ENCODE measurements around the gene MRPL19. TPM values are rescaled to one million over a fixed set of nuclear protein-coding genes. Genes with fewer than 3 reads are reported as not detected.

Gene MRPL19
- polyA plus RNA-seq, 3 donors = 4.5 to 25.0 (median 25.0) TPM

DNA sequence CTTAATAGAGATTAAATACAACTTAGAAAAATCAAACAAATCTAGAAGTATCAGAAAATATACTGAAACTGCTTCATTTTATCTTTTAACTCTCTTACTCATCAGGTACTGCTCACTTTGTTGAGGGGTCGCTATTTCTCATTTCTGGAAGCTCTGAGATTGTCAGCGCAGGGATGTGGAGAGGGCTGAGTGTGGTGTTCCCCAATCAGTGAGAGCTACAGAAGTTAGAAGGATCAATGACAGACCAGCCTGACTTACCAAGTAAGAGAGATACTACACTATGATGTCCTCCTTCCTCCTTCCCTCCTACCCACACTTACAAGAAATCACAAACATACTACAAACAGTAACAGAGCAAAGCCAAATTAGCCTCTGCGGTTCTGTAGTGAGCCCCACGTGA is 56.0 kb downstream of the MRPL19 start:
- peaks cover 7% of the 10 kb centered on the region for H3K4me1 Mint-ChIP-seq
- no peak overlapping the region for H3K4me3 ChIP-seq (replicated peaks in 1 of 3; ENCODE audit: low read depth in 2 of 3, low read length in 3 of 3)
- no peaks in the 10 kb centered on the region for H4K20me1 ChIP-seq (ENCODE audit: insufficient read depth, low read length)
- peaks cover 56 to 59% of the 10 kb centered on the region in 2 donors for H3K36me3 Mint-ChIP-seq
- peaks cover 0 to 4% (median 0%) of the 10 kb centered on the region in 7 donors for H3K9me3 Mint-ChIP-seq
- H2AFZ ChIP-seq (ENCODE audit: insufficient read depth, low read depth, low read length, poor library complexity, severe bottlenecking) = no peak overlapping the region
- no CpG with 5 or more reads among the region's 4 CpGs for WGBS (ENCODE audit: insufficient coverage)
- DNase-seq = no peak
- H3K36me3 ChIP-seq (replicated peaks in 1 of 2; ENCODE audit: control insufficient read depth in 1 of 2, insufficient read depth in 2 of 2, low read length in 2 of 2) = peaks cover 38 to 64% of the 10 kb centered on the region in 2 donors
- no peaks in the 10 kb centered on the region for H3K9me3 ChIP-seq (replicated peaks in 1 of 2; ENCODE audit: control insufficient read depth in 1 of 2, insufficient read depth in 1 of 2, low read length in 2 of 2)
- H3K27me3 Mint-ChIP-seq (ENCODE audit: low read depth in 3 of 3) = peaks cover 0 to 2% (median 0%) of the 10 kb centered on the region in 3 donors
- no peak overlapping the region for H3K27ac Mint-ChIP-seq
- H3K27me3 ChIP-seq (ENCODE audit: control insufficient read depth in 2 of 2, insufficient read depth in 2 of 2, low read length in 2 of 2) = no peaks in the 10 kb centered on the region
- TF ChIP-seq, protein P1, sequence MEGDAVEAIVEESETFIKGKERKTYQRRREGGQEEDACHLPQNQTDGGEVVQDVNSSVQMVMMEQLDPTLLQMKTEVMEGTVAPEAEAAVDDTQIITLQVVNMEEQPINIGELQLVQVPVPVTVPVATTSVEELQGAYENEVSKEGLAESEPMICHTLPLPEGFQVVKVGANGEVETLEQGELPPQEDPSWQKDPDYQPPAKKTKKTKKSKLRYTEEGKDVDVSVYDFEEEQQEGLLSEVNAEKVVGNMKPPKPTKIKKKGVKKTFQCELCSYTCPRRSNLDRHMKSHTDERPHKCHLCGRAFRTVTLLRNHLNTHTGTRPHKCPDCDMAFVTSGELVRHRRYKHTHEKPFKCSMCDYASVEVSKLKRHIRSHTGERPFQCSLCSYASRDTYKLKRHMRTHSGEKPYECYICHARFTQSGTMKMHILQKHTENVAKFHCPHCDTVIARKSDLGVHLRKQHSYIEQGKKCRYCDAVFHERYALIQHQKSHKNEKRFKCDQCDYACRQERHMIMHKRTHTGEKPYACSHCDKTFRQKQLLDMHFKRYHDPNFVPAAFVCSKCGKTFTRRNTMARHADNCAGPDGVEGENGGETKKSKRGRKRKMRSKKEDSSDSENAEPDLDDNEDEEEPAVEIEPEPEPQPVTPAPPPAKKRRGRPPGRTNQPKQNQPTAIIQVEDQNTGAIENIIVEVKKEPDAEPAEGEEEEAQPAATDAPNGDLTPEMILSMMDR (IDR thresholded peaks at IDR 0.05) = no peak
- no peak overlapping the region for H3K4me2 ChIP-seq (replicated peaks; ENCODE audit: extremely low read depth, low read length, poor library complexity, severe bottlenecking)
- peaks cover 6 to 7% of the 10 kb centered on the region in 2 donors for H3K4me1 ChIP-seq (ENCODE audit: control insufficient read depth in 1 of 2, insufficient read depth in 2 of 2, low read length in 2 of 2)
- H3K9ac ChIP-seq (ENCODE audit: insufficient read depth, low read length, poor library complexity, severe bottlenecking) = no peak overlapping the region
- no peak overlapping the region for H3K27ac ChIP-seq (ENCODE audit: low read depth in 1 of 2, low read length in 2 of 2)
- no peaks in the 10 kb centered on the region for H3K79me2 ChIP-seq (ENCODE audit: insufficient read depth, low read length)
- intact Hi-C loops (cut with micrococcal nuclease) = no loop called here
- no peak overlapping the region for H3K4me3 Mint-ChIP-seq

DNA sequence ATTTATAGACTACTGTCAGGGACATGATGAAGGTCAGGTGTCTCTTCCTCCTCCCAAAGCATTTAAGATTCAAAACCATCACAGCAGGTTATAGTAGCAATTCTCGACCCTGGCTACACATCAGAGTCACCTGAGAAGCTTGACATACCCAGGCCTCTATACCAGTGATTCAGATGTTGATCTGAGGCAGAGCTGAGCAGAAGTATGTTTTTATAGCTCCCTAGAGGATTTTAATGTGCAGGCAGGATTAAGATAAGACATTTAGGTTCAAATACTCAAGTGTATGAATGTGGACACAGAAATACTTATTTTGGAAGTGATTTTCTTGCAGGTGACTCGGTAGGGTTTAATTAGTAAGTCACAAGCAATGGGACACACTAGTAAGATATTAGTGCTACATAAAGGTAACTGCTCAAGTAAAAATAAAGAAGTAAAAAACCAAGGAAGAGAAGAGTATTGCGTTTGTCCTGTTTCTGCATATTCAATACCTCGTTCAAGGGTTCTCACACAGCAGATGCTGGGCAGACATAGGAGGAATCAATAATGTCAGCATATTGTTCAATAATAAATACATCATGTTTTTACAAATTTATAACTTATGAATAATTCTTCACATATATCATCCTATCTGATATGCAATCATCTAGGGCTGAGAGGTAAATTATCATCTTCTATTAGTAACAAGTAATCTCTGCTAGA is 57.2 kb downstream of the MRPL19 start:
- Histone ChIP-seq H4K20me1 (ENCODE audit: insufficient read depth, low read length) (no peaks in the 10 kb centered on the region), H3K36me3 (replicated peaks in 1 of 2; ENCODE audit: control insufficient read depth in 1 of 2, insufficient read depth in 2 of 2, low read length in 2 of 2) (peaks cover 38 to 57% of the 10 kb centered on the region in 2 donors), H3K4me1 (ENCODE audit: control insufficient read depth in 1 of 2, insufficient read depth in 2 of 2, low read length in 2 of 2) (peaks cover 6 to 7% of the 10 kb centered on the region in 2 donors), H3K27me3 (ENCODE audit: control insufficient read depth in 2 of 2, insufficient read depth in 2 of 2, low read length in 2 of 2) (no peaks in the 10 kb centered on the region), H3K4me2 (replicated peaks; ENCODE audit: extremely low read depth, low read length, poor library complexity, severe bottlenecking) (no peak overlapping the region), H3K4me3 (replicated peaks in 1 of 3; ENCODE audit: low read depth in 2 of 3, low read length in 3 of 3) (no peak overlapping the region), H2AFZ (ENCODE audit: insufficient read depth, low read depth, low read length, poor library complexity, severe bottlenecking) (no peak overlapping the region), H3K27ac (ENCODE audit: low read depth in 1 of 2, low read length in 2 of 2) (no peak overlapping the region), H3K79me2 (ENCODE audit: insufficient read depth, low read length) (no peaks in the 10 kb centered on the region), H3K9ac (ENCODE audit: insufficient read depth, low read length, poor library complexity, severe bottlenecking) (no peak overlapping the region), H3K9me3 (replicated peaks in 1 of 2; ENCODE audit: control insufficient read depth in 1 of 2, insufficient read depth in 1 of 2, low read length in 2 of 2) (no peaks in the 10 kb centered on the region)
- Mint-ChIP-seq H3K27me3 (ENCODE audit: low read depth in 3 of 3) (peaks cover 0 to 2% (median 0%) of the 10 kb centered on the region in 3 donors), H3K4me1 (peaks cover 7% of the 10 kb centered on the region), H3K27ac (no peak overlapping the region), H3K36me3 (peaks cover 48 to 49% of the 10 kb centered on the region in 2 donors), H3K9me3 (peaks cover 0 to 2% (median 0%) of the 10 kb centered on the region in 7 donors), H3K4me3 (no peak overlapping the region)
- no peak for DNase-seq
- 100% methylated on average over 1 of the region's 4 CpGs for WGBS (ENCODE audit: insufficient coverage)
- intact Hi-C loops (cut with micrococcal nuclease) = no loop called here
- TF ChIP-seq, protein P1 (IDR thresholded peaks at IDR 0.05) = no peak

Measured in CD14-positive monocyte (primary cell).